Right renal cortex interstitium (tissue), 3 donors: ENCODE data around the gene PDE3A. TPM values are rescaled to one million over a fixed set of nuclear protein-coding genes. Genes with fewer than 3 reads are reported as not detected.

Experiments
- DNase-seq, 3 donors: peaks; one replicate each; pipeline ENCODE4 v3.0.0-alpha.2; 2013; ENCODE audit warnings: low read depth in 3 of 3, low spot score in 2 of 3
- polyA plus RNA-seq, 3 donors: library from polyadenylated mRNA; unstranded; fragments of 120-200 nt; gene quantifications; one replicate each; pipeline ENCODE4 v1.2.1, GENCODE V29; 2013; ENCODE audit not compliant: insufficient read length in 3 of 3

Gene PDE3A
- polyA plus RNA-seq, 3 donors: 22.5 to 30.4 (median 25.4) TPM

GRCh38 chr12:20420557-20420956 is 52.2 kb downstream of the PDE3A start:
- no peak for DNase-seq

- DNase-seq: no peak
Observed at GRCh38 chr12:20421421-20421820, 53.1 kb downstream of the PDE3A start.

DNA sequence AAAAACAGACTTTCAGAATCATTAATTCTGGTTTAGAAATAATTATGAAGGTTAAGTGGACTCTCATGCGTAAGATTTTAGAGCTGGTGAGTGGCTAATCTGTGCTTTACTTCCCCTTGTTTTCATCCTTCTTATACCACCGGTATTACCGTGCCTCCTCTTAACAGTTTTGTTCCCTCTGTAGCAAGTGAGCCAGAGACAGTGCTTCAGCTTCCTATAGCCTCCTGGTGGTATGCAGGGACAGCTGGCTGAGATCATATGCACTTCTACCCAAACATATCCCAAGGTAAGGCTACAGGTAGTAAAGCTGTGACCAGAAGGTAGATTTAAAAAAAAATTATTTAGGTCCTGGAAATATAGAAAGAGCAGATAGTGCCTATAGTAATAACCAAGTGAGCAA is 55.2 kb downstream of the PDE3A start:
- DNase-seq: no peak

- DNase-seq: no peak
Observed at GRCh38 chr12:20424841-20425240, 56.5 kb downstream of the PDE3A start.

DNA sequence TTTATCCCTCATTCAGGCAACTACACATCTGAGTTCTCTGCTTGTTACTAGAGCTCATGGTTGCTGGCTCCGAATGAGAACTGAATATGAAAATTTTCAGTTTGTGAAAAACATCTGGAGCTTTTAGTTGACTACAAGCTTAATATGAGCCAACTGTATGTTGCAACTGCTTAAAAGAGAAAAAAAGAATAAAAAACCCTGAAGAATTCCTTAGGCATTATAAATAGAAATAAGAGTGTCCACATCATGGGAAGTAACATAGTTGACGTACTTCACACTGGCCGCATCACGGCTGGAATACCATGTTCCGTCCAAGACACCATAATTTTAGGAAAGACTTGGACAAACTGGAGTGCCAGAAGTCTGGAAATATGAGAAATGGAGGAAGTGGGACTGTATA is 57.9 kb downstream of the PDE3A start:
- DNase-seq: no peak

DNA sequence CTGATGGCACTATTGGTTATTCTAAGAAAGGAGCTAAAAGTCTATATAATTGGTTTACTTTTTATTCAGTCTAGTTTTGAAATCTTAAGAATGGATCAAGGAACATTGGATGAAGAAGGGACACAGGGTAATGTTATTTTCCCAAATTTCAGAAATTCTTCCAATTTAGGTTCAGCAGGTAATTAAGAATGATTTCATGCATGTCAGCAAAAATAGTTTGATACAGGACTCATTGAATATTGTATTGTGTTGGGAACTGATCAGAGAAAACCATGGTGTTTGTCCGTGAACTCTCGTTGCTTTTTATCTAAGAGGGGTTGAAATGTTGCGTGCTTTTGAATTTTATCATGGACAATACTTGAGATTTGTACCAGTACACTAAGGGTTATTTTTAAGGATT is 58.6 kb downstream of the PDE3A start:
- DNase-seq: no peak

DNA sequence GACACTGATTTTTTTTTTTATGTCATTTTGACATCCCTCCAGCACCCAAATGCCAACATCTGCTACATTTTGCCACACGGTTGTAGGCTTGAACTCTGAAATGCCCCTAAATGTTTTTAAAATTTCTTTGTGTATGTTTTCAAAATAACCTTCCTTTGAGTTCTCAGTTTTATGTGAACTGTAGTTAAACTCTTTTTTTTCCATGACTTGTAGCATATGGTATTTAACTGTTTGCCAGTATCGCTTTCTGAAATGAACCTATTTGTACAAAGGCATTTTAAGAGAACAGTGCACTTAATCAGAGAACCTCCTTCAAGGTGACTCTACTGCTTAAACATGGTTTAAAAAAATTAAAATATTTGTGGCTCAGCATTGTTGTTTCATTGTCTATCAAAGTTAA is 61.5 kb downstream of the PDE3A start:
- no peak for DNase-seq

GRCh38 chr12:20432290-20432689 is 64.0 kb downstream of the PDE3A start:
- DNase-seq: no peak

GRCh38 chr12:20434996-20435395 is 66.7 kb downstream of the PDE3A start:
- no peak for DNase-seq

GRCh38 chr12:20436316-20436715 is 68.0 kb downstream of the PDE3A start:
- no peak for DNase-seq

DNA sequence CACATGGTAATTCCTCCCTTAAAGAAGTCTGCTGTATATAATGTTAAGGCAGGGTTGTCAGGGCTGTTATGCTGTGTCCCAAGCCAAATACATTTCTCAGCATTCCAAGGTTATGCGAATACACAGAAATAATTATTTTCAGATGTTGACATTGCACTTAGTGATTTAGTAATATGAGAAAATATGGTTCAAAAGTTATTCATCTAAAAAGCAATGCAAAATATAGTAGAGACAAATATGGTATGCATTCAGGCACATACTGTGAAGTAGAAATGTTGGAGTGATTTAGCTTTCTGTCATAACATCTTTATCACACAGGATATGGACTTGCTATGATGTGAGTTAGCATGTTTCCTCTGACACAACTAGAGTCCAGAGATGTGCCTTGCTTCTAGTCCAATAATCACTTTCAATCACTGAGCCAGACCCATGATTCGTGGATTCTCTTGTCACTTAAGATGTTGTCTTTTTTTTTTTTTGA is 70.0 kb downstream of the PDE3A start:
- no peak for DNase-seq

DNA sequence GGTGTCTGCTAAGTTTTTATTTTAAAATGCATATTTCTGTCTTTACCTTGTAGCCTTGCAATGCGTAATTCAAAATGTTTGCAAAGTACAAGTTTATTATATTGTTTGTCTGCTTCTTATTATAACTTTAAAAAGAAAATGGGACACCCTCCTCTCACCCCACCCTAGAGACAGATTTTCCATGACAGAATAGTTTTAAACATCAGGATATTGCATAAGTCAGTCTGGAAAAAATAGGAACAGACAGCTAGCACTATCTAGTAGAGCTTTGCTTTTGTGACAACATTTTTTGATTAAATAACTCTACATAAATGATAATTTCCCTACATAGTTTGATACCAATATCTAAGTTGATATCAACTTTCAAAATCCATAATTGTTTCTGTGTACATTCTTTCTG is 71.3 kb downstream of the PDE3A start:
- no peak for DNase-seq

DNA sequence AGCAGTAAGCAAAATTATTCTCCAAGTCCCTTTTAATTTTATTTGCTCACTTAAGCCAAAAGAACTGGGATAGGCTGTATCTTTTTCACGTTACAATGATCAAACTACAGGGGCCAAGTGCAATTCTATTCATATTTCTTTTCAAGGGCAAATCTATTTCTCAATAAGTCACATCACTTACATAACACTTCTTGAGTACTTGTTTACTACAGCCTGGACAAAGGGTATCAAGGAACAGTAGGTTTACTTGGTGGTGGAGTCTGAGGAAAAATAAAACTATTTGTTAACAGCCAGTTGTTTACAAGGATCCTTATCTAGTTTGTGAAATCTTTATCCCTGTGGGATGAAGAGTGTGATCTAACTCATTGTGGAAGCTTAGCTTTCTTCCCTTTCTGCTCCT is 72.1 kb downstream of the PDE3A start:
- DNase-seq: no peak

DNA sequence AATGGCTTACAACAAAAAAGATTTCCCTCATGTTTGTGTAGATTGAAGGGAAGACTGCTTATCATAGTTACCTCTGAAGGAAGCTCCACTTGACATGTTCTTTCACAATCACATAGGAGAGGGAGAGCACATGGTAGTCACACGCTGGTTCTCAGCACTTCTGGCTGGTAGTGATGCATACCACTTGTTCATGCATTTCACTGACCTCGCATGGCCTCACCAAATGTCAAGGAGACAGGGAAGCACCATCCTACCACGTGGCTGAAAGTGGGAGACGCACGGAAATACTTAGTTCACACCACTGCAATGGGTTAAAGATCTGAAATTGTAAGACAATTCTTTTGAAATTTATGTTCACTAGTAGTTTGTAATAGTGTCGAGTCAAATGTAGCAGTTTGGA is 74.0 kb downstream of the PDE3A start:
- DNase-seq: no peak

- DNase-seq: no peak
Observed at GRCh38 chr12:20443255-20443654, 74.9 kb downstream of the PDE3A start.

GRCh38 chr12:20443792-20444191 is 75.5 kb downstream of the PDE3A start:
- DNase-seq: no peak

DNA sequence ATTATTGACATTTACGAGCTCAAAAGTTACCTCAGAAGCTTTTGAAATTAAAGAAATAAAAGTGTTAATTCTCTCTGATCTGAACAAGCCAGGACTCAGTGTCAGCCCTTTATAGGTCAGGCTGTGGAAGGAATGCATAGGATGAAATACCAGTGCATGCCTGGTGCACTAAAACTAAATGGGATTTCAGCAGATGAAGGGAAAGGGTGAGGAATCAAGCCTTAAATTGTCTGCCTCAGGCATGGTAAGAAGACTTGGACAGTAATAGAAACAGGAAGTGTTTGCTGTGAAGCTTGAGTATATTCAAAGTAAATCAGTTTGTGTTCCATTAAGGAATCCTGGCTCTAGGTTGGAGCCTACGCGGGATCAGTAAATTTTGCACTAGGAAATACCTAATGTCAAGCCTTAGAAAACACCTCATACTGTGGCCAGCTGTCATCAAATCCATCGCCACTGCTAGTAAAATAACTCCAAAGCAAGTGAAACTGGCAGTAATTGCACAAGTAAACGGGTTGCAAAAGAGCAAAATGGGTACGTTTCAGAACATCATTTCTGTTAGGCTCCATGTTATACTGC is 76.3 kb downstream of the PDE3A start:
- no peak for DNase-seq

DNA sequence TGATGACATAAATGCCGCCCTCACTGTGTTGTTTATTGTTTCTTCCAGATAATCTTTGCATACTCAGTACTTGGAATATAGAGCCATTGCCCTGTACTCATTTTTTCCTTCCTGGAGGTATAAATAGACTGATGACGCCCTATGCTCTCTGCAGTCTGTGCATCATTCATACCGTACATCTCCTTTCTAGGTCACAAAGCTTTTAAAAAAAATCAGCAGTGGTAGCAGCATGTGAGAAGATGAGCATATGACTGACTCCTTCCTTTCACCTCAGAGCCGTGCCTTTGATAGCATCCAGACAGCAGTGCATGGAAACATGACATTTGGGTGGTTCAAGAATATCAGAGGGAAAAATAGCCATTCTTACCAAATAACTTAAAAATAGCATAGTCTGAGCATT is 77.3 kb downstream of the PDE3A start:
- no peak for DNase-seq

DNA sequence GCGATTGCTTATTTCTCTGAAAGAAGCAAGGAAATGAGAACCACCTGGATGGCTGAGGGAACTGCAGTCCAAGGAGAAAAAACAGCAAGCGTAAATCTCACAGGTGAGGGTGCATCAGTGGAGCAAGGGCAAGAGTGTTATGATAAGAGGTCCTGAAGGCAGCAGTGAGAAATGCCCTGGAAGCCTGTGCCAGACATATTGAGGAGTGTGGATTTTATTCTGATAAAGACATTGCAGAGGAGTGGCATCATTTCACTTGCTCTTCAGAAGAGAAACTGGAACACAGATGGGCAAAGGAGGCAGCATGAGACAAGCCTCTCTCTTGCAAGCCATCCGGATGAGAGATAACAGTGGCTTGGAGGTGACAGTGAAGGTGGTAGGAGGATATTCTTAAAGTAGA is 78.5 kb downstream of the PDE3A start:
- DNase-seq: no peak

DNA sequence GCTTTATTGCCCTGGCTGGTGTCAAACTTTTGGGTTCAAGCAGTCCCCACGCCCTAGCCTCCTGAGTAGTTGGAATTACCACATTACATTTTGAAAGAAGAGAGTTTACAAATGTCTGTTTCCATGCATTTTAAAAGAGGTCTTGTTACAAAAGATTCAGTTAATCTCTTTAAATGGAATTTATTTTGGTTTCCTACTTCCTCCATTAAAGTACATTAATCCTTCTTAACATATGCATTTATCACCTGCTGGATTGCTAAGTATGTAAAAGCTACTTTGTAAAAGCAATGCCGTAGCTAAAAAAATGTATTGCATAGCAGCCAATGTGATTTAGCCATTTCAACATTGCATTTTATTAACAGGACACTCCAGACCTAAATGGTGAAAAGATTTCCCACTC is 80.4 kb downstream of the PDE3A start:
- DNase-seq: no peak

DNA sequence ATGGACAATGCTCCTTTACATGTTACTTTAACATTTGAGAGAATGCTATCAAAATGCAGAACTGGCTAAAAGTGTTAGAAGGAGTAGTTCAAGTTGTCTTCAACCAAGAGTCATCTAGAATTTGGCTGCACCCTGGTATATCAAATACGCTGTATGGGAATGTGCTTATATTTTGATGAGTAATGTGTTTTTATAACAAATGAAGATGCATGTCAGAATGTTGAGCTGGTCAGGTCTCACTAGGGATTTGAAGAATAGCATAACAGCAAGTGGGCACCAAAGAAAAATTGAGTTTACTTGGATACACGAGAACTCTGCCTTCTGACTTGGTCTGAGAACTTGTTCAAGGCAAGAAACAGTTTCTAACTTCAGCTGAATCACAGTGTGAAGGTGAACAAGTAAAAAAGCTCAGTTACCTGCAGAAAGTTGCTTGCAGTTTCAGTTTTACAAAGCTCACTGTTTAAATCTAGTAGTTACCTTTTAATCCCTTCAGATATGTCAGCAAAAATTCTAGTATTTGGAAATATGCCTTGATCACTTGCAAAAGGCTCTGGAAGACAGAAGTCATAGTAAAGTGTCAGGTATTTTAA is 82.3 kb downstream of the PDE3A start:
- DNase-seq: no peak

DNA sequence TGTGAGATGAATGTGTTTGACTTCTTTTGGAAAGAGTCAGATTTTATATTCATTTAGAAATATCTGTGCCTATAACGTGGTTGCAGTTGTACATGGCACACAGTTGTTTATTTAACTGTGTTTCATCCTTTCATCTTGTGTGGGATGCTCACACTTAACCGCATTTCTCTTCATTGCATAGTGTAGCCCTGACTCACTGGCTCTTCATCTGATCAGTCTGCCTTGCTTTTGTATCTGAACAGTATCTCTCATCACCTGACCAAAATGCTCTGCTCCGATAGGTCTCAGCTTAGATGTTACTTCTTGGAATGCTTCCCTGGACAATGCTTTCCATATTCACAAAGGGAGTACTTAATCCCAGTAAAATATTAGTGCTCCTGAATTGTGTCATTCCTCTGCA is 83.4 kb downstream of the PDE3A start:
- DNase-seq: no peak

- no peak for DNase-seq
Observed at GRCh38 chr12:20452496-20453010, 84.2 kb downstream of the PDE3A start.
